ENCODE measurements around the gene PPIH. TPM values are rescaled to one million over a fixed set of nuclear protein-coding genes. Genes with fewer than 3 reads are reported as not detected.

The PPIH gene
- total and polyA plus RNA-seq, 10 of the 15 experiments (the other 5 are each of a cell fraction or from before 2014, with no cell fraction given), result 75.1 to 172 (median 122) TPM

DNA sequence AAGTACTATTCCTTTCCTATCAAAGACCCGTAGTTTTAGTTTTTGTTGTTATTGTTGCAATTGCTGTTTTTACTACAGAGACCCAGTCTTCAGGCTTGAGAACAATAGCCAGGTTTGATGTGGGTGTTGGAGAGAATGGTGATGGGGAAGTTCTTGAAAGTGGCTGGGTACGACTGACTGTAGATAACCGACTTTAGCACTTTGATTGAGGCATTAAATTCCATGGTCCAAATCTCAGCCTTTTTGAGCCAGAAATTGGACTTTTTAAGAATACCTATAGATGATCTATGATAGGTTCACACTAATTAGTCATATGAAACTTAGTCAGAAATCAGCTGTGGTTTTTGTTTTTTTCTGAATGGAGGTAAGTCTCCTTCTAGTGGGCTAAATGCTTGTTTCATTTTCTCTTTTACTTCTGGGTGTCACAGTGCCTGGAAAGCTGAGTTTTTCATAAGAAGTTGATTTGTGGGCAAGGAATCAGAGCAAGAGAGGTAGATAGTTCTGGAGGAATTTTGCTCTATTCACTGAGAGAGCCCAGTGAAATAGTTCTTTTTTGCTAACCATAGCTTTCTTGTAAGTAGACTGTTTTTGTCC, 2.8 kb downstream of the PPIH start (continued):
- TF ChIP-seq, protein P1, sequence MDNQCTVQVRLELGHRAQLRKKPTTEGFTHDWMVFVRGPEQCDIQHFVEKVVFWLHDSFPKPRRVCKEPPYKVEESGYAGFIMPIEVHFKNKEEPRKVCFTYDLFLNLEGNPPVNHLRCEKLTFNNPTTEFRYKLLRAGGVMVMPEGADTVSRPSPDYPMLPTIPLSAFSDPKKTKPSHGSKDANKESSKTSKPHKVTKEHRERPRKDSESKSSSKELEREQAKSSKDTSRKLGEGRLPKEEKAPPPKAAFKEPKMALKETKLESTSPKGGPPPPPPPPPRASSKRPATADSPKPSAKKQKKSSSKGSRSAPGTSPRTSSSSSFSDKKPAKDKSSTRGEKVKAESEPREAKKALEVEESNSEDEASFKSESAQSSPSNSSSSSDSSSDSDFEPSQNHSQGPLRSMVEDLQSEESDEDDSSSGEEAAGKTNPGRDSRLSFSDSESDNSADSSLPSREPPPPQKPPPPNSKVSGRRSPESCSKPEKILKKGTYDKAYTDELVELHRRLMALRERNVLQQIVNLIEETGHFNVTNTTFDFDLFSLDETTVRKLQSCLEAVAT (IDR thresholded peaks at IDR 0.05), result peak; percentile 92
- TF ChIP-seq HDAC2 (IDR thresholded peaks at IDR 0.05) (no peak), ATF7 (IDR thresholded peaks at IDR 0.05; ENCODE audit: low read depth) (peak; percentile 18; the same call in 1 of the 2 replicates), NBN (IDR thresholded peaks at IDR 0.05) (no peak)
- TF ChIP-seq, protein P2, sequence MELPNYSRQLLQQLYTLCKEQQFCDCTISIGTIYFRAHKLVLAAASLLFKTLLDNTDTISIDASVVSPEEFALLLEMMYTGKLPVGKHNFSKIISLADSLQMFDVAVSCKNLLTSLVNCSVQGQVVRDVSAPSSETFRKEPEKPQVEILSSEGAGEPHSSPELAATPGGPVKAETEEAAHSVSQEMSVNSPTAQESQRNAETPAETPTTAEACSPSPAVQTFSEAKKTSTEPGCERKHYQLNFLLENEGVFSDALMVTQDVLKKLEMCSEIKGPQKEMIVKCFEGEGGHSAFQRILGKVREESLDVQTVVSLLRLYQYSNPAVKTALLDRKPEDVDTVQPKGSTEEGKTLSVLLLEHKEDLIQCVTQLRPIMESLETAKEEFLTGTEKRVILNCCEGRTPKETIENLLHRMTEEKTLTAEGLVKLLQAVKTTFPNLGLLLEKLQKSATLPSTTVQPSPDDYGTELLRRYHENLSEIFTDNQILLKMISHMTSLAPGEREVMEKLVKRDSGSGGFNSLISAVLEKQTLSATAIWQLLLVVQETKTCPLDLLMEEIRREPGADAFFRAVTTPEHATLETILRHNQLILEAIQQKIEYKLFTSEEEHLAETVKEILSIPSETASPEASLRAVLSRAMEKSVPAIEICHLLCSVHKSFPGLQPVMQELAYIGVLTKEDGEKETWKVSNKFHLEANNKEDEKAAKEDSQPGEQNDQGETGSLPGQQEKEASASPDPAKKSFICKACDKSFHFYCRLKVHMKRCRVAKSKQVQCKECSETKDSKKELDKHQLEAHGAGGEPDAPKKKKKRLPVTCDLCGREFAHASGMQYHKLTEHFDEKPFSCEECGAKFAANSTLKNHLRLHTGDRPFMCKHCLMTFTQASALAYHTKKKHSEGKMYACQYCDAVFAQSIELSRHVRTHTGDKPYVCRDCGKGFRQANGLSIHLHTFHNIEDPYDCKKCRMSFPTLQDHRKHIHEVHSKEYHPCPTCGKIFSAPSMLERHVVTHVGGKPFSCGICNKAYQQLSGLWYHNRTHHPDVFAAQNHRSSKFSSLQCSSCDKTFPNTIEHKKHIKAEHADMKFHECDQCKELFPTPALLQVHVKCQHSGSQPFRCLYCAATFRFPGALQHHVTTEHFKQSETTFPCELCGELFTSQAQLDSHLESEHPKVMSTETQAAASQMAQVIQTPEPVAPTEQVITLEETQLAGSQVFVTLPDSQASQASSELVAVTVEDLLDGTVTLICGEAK (IDR thresholded peaks at IDR 0.05; ENCODE audit: borderline replicate concordance), result no peak
- TF ChIP-seq, protein P3, sequence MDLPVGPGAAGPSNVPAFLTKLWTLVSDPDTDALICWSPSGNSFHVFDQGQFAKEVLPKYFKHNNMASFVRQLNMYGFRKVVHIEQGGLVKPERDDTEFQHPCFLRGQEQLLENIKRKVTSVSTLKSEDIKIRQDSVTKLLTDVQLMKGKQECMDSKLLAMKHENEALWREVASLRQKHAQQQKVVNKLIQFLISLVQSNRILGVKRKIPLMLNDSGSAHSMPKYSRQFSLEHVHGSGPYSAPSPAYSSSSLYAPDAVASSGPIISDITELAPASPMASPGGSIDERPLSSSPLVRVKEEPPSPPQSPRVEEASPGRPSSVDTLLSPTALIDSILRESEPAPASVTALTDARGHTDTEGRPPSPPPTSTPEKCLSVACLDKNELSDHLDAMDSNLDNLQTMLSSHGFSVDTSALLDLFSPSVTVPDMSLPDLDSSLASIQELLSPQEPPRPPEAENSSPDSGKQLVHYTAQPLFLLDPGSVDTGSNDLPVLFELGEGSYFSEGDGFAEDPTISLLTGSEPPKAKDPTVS (IDR thresholded peaks at IDR 0.05; ENCODE audit: low read depth, low read length), result no peak
- TF ChIP-seq, protein P4, sequence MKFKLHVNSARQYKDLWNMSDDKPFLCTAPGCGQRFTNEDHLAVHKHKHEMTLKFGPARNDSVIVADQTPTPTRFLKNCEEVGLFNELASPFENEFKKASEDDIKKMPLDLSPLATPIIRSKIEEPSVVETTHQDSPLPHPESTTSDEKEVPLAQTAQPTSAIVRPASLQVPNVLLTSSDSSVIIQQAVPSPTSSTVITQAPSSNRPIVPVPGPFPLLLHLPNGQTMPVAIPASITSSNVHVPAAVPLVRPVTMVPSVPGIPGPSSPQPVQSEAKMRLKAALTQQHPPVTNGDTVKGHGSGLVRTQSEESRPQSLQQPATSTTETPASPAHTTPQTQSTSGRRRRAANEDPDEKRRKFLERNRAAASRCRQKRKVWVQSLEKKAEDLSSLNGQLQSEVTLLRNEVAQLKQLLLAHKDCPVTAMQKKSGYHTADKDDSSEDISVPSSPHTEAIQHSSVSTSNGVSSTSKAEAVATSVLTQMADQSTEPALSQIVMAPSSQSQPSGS (IDR thresholded peaks at IDR 0.05; ENCODE audit: low read length), result no peak
- TF ChIP-seq, protein P5, sequence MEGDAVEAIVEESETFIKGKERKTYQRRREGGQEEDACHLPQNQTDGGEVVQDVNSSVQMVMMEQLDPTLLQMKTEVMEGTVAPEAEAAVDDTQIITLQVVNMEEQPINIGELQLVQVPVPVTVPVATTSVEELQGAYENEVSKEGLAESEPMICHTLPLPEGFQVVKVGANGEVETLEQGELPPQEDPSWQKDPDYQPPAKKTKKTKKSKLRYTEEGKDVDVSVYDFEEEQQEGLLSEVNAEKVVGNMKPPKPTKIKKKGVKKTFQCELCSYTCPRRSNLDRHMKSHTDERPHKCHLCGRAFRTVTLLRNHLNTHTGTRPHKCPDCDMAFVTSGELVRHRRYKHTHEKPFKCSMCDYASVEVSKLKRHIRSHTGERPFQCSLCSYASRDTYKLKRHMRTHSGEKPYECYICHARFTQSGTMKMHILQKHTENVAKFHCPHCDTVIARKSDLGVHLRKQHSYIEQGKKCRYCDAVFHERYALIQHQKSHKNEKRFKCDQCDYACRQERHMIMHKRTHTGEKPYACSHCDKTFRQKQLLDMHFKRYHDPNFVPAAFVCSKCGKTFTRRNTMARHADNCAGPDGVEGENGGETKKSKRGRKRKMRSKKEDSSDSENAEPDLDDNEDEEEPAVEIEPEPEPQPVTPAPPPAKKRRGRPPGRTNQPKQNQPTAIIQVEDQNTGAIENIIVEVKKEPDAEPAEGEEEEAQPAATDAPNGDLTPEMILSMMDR (IDR thresholded peaks at IDR 0.05 in 2 of 3, conservative IDR thresholded peaks at IDR 0.05 in 1 of 3; ENCODE audit: control insufficient read depth in 2 of 3, extremely low read depth in 1 of 3, insufficient read depth in 1 of 3, low read depth in 3 of 3, low read length in 3 of 3), result no peak
